GM10847 (cell line): ENCODE data around the gene KDM6B.

Experiments used
- POLR2A ChIP-seq: IDR thresholded peaks from 2 replicates; pipeline ENCODE4 v1.6.1; 2011; ENCODE audit not compliant: insufficient read length; ENCODE audit errors: extremely low read depth

Gene KDM6B

GRCh38 chr17:7833795-7834541, at the start of gene KDM6B:
TSS of gene KDM6B (plus strand) at chr17:7834217. CDS start at chr17:7845555, 11,338 bp downstream.
- no peak for TF ChIP-seq POLR2A

- no peak for TF ChIP-seq POLR2A
Observed at GRCh38 chr17:7786866-7787265, 47.2 kb upstream of the KDM6B start.

DNA sequence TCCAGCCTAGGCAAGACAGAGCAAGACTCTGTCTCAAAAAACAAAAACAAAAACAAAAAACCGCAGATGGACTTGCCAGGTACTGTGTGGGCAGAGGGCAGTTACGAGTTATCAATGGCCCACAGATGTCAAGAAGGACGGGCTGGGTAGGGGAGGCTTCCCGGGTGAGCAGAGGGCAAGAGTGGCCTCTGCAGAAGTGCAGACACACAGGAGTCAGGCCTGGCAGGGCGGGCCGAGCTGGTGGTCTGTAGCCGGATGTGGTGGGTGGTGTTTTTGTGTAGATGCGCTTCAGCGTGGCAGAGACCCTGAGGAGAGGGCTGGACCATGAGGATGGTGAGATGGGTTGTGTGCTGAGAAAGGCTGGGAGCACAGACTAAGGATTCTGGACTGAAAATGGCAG, 44.9 kb upstream of the KDM6B start:
- TF ChIP-seq POLR2A, result no peak

GRCh38 chr17:7790150-7790549, 43.9 kb upstream of the KDM6B start:
- TF ChIP-seq POLR2A, result no peak

- no peak for TF ChIP-seq POLR2A
Observed at GRCh38 chr17:7792611-7793010, 41.4 kb upstream of the KDM6B start.

DNA sequence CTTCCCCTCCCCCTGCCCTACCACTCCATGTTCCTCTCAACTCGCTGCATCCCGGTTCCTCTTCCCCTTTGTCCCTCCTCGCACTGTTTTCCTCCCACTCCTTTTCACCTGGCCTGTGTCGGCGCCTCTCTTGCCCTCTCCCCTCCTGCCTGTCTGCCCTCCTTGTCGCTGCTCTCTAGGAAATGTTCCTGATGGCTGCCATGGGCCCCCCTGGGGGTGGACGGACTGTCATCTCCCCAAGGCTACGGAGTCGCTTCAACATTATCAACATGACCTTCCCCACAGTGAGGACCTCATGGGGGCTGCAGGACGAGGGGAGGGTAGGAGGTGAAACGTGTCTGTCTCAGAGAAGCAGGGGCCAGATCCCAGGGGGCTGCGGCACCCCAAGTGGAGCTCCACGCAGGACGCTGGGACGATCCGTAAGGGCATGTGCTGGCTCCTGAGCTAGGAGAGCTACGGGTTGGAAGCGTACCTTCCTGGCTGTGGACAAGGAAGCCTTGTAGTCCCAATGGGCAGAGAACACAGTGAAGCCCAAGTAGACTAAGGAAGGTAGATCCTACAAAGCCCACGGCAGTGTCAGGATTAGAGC, 39.8 kb upstream of the KDM6B start:
- no peak for TF ChIP-seq POLR2A

DNA sequence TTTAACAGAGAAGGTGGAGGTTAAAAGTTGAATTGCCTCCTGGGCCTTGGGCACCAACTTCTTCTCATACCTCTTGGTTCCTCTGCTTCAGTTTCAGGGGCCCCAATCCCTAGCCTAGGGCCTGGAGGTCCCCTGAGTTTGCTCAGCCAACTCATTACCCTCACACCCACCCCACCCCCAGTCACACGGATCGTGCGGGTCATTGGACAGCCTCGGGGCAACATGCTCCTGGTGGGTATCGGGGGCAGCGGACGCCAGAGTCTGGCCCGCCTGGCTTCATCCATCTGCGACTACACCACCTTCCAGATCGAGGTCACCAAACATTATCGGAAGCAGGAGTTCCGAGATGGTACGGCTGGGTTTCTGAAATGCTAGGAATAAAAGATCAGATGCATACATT, 36.0 kb upstream of the KDM6B start:
- no peak for TF ChIP-seq POLR2A

GRCh38 chr17:7798839-7799238, 35.2 kb upstream of the KDM6B start:
- TF ChIP-seq POLR2A, result no peak

DNA sequence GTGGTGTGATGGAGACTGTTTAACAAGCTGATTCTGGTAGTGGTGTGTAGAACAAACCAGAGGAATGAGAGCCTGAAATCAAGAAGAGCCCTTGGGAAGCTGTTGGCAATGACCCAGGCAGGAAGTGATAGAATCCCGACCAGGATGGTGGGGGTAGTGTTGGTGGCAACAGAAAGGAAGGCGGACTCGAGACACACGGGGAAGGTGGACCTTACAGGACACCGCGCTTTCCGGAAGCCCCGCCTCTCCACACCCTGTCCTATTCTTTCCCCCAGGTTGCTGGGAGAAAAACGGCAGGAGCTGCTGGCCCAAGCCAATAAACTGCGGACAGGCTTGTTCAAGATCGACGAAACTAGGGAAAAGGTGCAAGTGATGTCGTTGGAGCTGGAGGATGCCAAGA, 30.0 kb upstream of the KDM6B start:
- TF ChIP-seq POLR2A, result no peak

- no peak for TF ChIP-seq POLR2A
Observed at GRCh38 chr17:7806587-7806986, 27.4 kb upstream of the KDM6B start.

DNA sequence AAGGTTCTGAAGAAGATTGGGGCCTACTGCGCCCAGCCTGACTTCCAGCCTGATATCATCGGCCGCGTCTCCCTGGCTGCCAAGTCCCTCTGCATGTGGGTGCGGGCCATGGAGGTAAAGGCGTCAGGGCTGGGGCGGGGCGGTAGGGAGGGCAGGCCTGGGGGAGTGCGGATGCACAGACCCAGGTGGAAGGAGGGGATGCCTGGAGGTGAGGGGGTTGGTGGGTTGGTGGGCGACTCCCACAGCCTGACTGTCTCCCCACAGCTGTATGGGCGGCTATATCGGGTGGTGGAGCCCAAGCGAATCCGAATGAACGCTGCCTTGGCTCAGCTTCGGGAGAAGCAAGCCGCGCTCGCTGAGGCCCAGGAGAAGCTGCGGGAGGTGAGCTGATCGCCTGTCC, 26.8 kb upstream of the KDM6B start:
- TF ChIP-seq POLR2A, result no peak

DNA sequence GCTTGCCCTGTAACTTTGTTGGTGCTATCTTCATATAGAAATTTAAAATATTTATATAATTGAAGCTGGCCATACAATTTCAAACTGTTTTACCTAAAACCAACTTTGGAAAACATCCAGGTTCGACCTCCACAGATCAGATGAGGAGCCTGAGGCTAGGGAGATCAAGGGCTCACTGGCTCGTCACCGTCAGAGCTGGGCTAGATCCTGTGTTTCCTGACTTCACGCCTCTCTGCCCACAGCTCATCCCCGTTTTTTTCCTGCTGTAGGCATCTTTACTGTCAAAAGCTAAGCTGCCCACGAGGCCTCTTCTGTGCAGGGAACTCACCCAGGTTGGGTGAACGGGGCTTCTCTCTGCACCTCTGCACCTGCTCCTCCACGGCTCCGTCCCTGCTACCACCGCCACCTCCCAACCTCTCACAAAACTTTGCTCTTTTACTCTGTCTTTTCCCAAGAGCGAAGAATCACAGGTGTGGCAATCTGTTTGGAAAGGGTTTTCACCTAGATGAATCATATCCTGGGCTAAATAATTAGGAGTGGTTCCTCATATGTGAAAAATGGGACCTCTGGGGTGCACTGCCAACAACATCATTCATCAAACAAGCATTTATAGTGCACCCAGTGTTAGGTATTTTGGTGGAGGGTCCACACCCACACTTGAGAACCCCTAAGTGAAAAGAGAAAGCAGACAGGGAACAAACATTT, 24.8 kb upstream of the KDM6B start:
- no peak for TF ChIP-seq POLR2A

DNA sequence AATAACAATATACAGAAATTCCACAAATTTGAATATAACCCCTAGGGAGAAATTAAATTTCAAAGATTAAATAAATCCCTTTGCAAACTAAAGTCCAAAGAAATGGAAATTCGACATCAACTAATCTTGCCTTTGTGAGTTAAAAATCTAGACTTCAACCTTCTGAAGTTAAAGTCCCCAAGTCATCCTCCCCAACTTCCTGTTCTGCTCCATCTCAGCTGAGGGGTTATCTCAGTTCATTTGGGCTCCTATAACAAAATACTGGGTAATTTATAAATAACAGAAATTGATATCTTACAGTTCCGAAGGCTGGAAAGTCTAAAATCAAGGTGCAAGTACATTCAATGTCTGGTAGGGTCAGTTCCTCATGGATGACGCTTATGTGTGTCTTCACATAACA, 22.8 kb upstream of the KDM6B start:
- no peak for TF ChIP-seq POLR2A

DNA sequence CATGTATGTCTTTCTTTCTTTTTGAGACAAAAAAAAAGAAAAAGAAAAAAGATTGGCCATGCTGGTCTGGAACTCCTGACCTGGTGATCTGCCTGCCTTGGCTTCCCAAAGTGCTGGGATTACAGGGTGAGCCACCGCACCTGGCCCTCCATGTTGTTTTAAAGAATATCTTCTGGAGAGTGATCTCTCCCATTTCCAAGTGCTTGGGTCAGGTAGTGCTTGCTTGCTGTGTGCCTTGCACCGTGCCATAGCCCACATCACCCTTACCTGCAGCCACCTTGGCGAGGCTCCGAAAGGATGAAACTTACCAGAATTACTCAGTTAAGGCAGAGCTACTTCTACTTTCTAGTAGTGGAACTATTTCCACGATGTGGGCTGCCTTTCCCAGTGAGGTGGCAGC, 19.0 kb upstream of the KDM6B start:
- no peak for TF ChIP-seq POLR2A

DNA sequence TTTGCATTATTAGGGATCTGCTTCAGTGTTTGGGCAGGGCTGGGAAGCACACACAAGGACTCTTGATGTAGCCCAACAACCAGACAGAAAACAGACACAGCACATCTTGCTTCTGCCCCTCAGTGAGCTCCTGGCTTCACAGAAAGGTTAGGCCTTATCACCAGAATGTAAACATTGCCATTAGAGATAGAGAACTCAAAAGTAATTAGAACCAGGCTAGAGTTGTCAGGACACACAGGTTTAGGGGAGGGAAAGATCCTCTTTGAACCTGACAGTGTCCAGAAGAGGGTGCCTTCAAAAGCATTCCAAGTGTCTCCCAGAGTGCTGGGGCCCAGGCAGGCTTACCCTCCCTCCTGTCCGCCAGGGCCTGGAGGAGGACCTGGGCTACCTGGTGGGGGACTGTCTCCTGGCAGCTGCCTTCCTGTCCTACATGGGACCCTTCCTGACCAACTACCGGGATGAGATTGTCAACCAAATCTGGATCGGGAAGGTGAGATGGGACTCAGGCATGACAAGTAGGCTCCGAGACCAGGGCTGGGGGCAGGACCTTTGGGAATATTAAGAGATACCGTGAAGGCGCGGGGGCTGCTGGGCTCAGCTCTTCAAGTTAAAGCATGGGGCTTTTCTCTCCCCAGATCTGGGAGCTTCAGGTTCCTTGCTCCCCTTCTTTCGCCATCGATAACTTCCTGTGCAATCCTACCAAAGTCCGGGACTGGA, 16.9 kb upstream of the KDM6B start:
- no peak for TF ChIP-seq POLR2A

DNA sequence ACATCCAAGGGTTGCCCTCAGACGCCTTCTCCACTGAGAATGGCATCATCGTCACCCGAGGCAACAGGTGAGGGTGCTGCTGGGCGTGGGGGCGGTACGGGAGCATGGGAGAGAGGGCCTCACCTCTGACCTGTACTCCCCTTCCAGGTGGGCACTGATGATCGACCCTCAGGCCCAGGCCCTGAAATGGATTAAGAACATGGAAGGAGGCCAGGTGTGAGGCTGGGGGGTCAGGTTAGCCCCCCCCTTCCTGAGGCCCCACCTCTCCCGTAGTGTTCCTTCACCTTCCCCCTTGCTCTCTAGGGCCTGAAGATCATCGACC, 16.4 kb upstream of the KDM6B start:
- no peak for TF ChIP-seq POLR2A
